Measurements from ENCODE around the gene ZFAND5.

Gene ZFAND5

DNA sequence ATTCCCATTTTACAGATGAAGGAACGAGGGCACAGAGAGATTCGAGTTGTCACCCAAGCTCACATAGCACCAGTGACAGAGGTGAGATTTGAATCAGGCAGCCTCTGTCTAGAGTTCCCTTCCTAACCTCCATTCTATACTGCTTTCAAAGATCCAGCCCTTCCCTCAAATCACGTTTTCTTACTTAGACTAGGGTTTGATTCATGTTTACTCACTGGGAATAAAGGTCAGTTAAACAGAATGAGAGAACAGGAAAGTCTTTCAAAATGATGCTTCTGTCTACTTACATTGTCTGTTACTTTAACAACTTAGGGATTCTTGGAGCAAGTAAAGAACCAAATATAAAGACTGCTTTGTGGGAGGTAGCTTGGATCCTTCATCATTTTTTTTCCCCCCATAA lies 40.0 kb downstream of the ZFAND5 start:
- TF ChIP-seq, protein P1, sequence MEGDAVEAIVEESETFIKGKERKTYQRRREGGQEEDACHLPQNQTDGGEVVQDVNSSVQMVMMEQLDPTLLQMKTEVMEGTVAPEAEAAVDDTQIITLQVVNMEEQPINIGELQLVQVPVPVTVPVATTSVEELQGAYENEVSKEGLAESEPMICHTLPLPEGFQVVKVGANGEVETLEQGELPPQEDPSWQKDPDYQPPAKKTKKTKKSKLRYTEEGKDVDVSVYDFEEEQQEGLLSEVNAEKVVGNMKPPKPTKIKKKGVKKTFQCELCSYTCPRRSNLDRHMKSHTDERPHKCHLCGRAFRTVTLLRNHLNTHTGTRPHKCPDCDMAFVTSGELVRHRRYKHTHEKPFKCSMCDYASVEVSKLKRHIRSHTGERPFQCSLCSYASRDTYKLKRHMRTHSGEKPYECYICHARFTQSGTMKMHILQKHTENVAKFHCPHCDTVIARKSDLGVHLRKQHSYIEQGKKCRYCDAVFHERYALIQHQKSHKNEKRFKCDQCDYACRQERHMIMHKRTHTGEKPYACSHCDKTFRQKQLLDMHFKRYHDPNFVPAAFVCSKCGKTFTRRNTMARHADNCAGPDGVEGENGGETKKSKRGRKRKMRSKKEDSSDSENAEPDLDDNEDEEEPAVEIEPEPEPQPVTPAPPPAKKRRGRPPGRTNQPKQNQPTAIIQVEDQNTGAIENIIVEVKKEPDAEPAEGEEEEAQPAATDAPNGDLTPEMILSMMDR (IDR thresholded peaks at IDR 0.05; ENCODE audit: extremely low read depth, missing control alignments), result no peak
- DNase-seq (ENCODE audit: low spot score), result no peak

DNA sequence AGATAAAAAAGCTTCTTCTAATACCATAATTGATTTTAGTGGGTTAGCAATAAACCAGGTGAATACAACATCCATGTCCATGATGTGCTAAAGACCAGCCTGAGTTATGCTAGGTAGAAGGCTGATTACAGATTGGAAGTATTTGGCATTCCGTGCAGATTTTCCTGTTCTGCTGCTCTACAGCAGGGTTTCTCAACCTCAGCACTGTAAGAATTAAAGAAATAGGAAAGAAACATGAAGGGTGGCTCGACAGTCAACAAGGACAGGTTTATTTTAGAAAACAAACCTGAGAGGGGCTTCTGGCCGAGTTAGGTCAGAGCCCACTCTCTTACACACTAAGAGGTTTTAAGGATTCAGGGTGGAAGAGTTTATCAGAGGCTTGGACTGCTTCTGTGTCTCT lies 42.3 kb downstream of the ZFAND5 start:
- TF ChIP-seq, protein P1 (IDR thresholded peaks at IDR 0.05; ENCODE audit: extremely low read depth, missing control alignments), result no peak
- no peak for DNase-seq (ENCODE audit: low spot score)

DNA sequence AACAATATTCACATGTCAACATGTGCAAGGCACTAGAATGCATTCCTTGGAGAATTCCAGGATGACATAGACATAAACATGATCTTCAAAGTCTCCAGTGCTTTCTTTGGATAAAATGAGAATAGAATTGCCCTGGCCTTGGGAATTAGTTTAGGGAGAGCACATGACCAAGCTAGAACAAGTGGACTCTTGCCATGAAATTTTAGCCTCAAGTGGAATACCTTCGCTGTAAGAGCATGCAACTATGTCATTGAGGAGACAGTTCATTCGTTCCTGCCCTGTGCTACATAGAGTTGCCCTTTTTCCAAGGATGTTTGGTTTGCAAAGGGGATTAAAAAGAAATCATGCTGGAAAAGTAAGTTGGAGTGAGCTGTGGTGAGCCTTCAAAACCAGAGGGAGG lies 42.7 kb downstream of the ZFAND5 start:
- TF ChIP-seq, protein P1 (IDR thresholded peaks at IDR 0.05; ENCODE audit: extremely low read depth, missing control alignments), result no peak
- DNase-seq (ENCODE audit: low spot score), result no peak

DNA sequence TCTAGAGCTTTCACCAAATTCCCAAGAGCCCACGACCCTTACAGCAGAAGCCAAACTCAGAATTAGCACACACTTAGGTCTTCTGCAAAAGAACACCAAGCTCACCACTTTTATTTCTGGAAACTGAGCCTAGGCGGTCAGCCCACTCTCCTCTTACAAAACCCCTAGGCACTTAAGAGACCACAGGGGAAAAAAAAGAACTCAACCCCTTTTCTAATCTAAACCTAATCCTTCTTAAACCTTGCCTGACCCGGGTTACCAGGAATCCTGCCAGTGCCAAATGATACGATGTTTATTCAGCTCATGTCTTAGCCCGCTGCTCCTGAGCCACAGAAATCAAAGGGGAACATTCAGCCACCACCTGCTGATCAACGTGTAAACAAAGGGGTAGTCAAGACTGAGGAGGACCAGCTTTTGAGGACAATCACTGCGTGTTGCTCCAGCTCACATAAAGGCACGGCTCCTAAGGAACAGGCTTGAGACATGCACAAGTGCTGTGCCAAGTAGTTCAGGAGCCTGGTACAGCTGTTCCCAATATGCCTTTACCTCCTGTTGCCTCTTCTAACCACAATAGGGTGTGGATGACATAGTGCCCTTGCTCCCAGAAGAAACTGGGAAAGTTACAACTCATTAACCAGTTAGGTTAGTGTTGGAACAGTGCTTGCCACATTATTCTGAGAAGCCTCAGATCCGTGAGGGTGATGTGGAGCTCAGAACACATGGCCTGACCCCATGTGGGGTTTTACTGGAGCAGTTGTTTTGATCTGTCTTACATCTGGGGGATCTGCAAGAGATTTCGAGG lies 49.3 kb downstream of the ZFAND5 start:
- DNase-seq (ENCODE audit: low spot score), result no peak
- TF ChIP-seq, protein P1 (IDR thresholded peaks at IDR 0.05; ENCODE audit: extremely low read depth, missing control alignments), result no peak

DNA sequence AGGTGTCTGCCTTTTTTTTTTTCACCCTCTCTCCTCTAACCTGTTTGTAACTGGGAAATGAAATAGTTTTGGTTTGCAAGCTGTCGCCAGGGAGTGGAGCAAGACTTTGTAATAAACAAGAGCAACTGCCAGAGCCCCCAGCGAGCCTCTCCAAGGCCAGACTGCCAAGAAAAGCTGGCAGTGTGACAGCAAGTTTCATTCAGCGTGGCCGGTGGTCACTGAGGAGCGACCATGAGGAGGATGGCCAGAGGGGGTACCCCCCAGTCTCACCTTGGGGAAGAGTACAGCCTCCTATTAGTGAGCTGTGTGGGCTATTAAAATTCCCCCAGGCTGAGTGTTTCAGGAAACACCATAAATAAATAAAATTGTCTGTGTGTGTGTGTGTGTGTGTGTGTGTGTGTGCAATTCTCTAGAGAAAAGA lies 49.9 kb downstream of the ZFAND5 start:
- TF ChIP-seq, protein P1 (IDR thresholded peaks at IDR 0.05; ENCODE audit: extremely low read depth, missing control alignments), result no peak

DNA sequence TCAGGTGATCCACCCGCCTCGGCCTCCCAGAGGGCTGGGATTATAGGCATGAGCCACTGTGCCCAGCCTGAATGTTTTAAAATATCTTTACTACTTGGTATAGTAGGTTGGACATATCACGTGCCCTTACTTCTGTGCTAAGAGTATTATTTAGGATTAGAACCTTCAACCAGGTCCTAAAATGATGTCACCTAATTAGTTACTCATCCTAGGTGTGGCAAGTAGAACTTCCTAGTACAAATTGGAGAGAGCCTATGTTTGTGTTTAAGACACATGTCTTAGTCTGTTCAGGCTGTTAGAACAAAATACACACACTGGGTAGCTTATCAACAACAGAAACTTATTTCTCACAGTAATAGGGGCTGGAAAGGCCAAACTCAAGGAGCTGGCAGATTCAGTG lies 51.5 kb downstream of the ZFAND5 start:
- TF ChIP-seq, protein P1 (IDR thresholded peaks at IDR 0.05; ENCODE audit: extremely low read depth, missing control alignments), result no peak

More for the DNA sequence above, 49.9 kb downstream of the ZFAND5 start:
- no peak for DNase-seq (ENCODE audit: low spot score)

DNA sequence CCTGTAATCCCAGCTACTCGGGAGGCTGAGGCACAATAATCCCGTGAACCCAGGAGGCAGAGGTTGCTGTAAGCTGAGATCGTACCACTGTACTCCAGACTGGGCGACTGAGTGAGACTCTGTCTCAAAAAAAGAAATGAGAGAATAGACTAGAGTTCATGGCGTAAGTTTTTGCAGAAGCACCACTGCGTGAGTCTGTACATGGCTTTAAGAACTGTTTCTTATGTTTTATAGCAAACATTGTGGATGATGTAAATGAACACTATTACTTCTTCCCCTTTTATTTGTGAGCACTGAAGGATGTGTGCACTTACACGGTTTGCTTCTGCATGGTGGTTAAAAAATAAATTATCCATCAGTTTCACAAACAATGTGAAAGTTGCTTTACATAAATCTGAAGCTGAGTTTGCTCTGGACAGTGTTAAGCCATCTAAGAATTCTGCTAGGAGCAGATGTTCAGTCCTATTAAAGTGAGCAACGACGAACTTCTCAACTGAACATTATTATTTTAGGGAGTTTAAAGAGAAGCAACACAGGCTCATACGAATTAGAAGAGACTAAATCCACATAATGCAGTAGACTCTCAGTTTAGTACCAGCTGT lies 52.5 kb downstream of the ZFAND5 start:
- TF ChIP-seq, protein P1 (IDR thresholded peaks at IDR 0.05; ENCODE audit: extremely low read depth, missing control alignments), result no peak
- no peak for DNase-seq (ENCODE audit: low spot score)

More for the DNA sequence above, 51.5 kb downstream of the ZFAND5 start:
- DNase-seq (ENCODE audit: low spot score), result no peak
